B cell (primary cell): ENCODE data around the gene SULT1A4.
"Not testable (repeated sequence)": the region's sequence is repeated elsewhere in the genome, so short reads cannot be mapped to it uniquely, and the experiment has no call there.

Experiments used
- EZH2 ChIP-seq: IDR thresholded peaks from 2 replicates; pipeline ENCODE4 v1.6.1; 2012; ENCODE audit warnings: borderline replicate concordance, low read depth, mild to moderate bottlenecking, moderate library complexity, low read length; ENCODE audit not compliant: insufficient read depth, poor library complexity, severe bottlenecking
- TF ChIP-seq, protein P1 (sequence below): fragments of 200-600 bp; IDR thresholded peaks from one replicate; pipeline ENCODE4 v1.8.0; 2022; ENCODE audit warnings: antibody characterized with exemption, mild to moderate bottlenecking

DNA sequence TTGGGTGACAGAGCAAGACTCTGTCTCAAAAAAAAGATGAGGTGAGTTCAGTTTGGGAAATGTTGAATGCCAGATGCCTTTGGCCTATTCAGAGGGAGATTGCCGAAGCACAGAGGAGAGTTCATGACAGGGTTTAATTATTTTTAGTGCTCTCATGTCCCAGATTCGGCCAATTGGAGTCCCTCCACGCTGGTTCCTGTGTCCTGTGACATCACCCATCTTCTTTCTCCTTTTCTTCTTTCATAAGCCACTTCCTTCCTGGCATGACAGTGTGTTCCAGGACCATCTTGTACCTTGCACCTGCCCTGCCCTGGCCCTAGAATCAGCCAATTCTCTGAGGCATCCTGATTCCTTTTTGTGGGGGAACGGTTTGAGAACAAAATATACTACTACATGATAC lies 12.4 kb downstream of the SULT1A4 start:
- TF ChIP-seq, protein P1, sequence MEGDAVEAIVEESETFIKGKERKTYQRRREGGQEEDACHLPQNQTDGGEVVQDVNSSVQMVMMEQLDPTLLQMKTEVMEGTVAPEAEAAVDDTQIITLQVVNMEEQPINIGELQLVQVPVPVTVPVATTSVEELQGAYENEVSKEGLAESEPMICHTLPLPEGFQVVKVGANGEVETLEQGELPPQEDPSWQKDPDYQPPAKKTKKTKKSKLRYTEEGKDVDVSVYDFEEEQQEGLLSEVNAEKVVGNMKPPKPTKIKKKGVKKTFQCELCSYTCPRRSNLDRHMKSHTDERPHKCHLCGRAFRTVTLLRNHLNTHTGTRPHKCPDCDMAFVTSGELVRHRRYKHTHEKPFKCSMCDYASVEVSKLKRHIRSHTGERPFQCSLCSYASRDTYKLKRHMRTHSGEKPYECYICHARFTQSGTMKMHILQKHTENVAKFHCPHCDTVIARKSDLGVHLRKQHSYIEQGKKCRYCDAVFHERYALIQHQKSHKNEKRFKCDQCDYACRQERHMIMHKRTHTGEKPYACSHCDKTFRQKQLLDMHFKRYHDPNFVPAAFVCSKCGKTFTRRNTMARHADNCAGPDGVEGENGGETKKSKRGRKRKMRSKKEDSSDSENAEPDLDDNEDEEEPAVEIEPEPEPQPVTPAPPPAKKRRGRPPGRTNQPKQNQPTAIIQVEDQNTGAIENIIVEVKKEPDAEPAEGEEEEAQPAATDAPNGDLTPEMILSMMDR = not testable (repeated sequence)
- TF ChIP-seq EZH2 = not testable (repeated sequence)
